Activated naive CD4-positive, alpha-beta T cell treated with anti-CD3 and anti-CD28 coated beads for 36 hours (primary cell): Measurements from ENCODE around the gene SPG7. TPM values are rescaled to one million over a fixed set of nuclear protein-coding genes. Genes with fewer than 3 reads are reported as not detected.

ENCODE experiments used
- CTCF ChIA-PET: fragments of 350-600 bp; sonication (Branson Sonifier 250); formaldehyde crosslinking; loops from one replicate; lab custom pipeline; 2021; ENCODE audit warnings: antibody characterized with exemption; lab: Charles Lee
- DNase-seq: peaks from one replicate; pipeline ENCODE4 v3.0.0-alpha.2; 2020
- H3K27ac Mint-ChIP-seq: one replicate; pipeline ENCODE4 v1.8.0; 2021; ENCODE audit warnings: mild to moderate bottlenecking, mixed read lengths
- H3K27me3 Mint-ChIP-seq: one replicate; pipeline ENCODE4 v1.8.0; 2021; ENCODE audit warnings: low read depth, mixed read lengths
- H3K36me3 Mint-ChIP-seq: one replicate; pipeline ENCODE4 v1.8.0; 2021; ENCODE audit warnings: low read depth, mixed read lengths
- H3K4me1 Mint-ChIP-seq: one replicate; pipeline ENCODE4 v1.8.0; 2021; ENCODE audit warnings: low read depth, mixed read lengths
- H3K4me3 Mint-ChIP-seq: one replicate; pipeline ENCODE4 v1.8.0; 2021; ENCODE audit warnings: mild to moderate bottlenecking, moderate library complexity, mixed read lengths
- H3K9me3 Mint-ChIP-seq: one replicate; pipeline ENCODE4 v1.8.0; 2021; ENCODE audit warnings: mixed read lengths
- intact Hi-C: fragments of 100-400 bp; cut with micrococcal nuclease; formaldehyde crosslinking; loops from one replicate; pipeline ENCODE4 v1.15.1; 2023
- total RNA-seq, 2 experiments: library from RNA; stranded (reverse); gene quantifications; one replicate each; pipeline ENCODE4 v1.2.3, GENCODE V29; 2021

SPG7 gene
- total RNA-seq, 2 experiments from 2014 or later = 62.4 to 67.7 TPM

- Mint-ChIP-seq H3K36me3 (peaks cover 28% of the 10 kb centered on the region), H3K4me3 (no peak overlapping the region), H3K27me3 (no peaks in the 10 kb centered on the region)
Measured at GRCh38 chr16:89523680-89524344, 15.6 kb downstream of the SPG7 start.

DNA sequence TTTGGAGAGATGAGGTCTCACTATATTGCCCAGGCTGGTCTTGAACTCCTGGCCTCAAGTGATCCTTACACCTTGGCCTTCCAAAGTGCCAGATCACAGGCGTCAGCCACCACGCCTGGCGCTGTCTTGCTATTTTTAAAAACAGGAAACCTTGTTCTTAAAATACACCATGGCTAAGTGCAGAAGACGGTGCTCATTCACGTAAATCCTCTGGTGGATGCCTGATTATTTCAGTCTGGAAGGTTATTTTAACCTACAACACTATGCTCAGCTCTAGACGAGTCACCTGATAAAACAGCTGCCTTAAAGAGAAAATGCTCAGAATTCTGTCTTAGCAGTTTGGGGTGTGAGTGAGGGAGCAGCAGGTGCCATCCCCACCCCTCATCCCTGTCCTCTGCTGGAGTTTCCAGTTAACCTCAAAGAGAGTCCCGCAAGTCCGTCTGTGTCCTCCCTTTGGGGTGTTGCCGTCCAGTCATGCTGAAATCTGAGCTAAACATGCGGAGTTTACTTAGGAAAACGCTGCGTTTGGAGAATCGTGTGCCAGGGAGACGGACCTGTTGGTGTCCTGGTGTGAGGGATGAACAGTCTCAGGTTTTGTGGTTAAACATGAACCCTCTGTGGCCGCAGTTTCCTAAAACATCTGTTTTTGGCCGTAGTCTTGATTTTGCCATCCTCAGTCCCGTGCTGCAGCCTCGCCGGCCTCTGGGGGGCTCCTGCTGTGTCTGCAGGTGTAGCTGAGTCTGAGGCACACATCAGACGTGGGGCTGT, 17.1 kb downstream of the SPG7 start:
- no peak overlapping the region for H3K4me3 Mint-ChIP-seq
- no peak overlapping the region for H3K27ac Mint-ChIP-seq
- H3K27me3 Mint-ChIP-seq = no peaks in the 10 kb centered on the region
- DNase-seq = no peak
- intact Hi-C loops = no loop called here
- CTCF ChIA-PET = no interaction called here
- H3K9me3 Mint-ChIP-seq = no peaks in the 10 kb centered on the region
- H3K4me1 Mint-ChIP-seq = no peaks in the 10 kb centered on the region
- peaks cover 29% of the 10 kb centered on the region for H3K36me3 Mint-ChIP-seq

More at GRCh38 chr16:89523680-89524344, 15.6 kb downstream of the SPG7 start:
- CTCF ChIA-PET = interaction anchor here (0.6 kb wide), 1 partner anchor 185 kb away, joined by 3 read pairs; no protein-coding TSS in a partner anchor
- DNase-seq = no peak
- intact Hi-C loops = no loop called here
- Mint-ChIP-seq H3K4me1 (peaks cover 2% of the 10 kb centered on the region), H3K9me3 (no peaks in the 10 kb centered on the region), H3K27ac (no peak overlapping the region)

GRCh38 chr16:89529097-89529496, 20.9 kb downstream of the SPG7 start:
- intact Hi-C loops = no loop called here
- H3K36me3 Mint-ChIP-seq = peaks cover 35% of the 10 kb centered on the region
- H3K4me3 Mint-ChIP-seq = no peak overlapping the region
- H3K27ac Mint-ChIP-seq = no peak overlapping the region
- H3K27me3 Mint-ChIP-seq = no peaks in the 10 kb centered on the region
- no peaks in the 10 kb centered on the region for H3K9me3 Mint-ChIP-seq
- CTCF ChIA-PET = no interaction called here
- no peak for DNase-seq
- peaks cover 7% of the 10 kb centered on the region for H3K4me1 Mint-ChIP-seq

- no peak for DNase-seq
Measured at GRCh38 chr16:89530401-89531381, 22.5 kb downstream of the SPG7 start.

DNA sequence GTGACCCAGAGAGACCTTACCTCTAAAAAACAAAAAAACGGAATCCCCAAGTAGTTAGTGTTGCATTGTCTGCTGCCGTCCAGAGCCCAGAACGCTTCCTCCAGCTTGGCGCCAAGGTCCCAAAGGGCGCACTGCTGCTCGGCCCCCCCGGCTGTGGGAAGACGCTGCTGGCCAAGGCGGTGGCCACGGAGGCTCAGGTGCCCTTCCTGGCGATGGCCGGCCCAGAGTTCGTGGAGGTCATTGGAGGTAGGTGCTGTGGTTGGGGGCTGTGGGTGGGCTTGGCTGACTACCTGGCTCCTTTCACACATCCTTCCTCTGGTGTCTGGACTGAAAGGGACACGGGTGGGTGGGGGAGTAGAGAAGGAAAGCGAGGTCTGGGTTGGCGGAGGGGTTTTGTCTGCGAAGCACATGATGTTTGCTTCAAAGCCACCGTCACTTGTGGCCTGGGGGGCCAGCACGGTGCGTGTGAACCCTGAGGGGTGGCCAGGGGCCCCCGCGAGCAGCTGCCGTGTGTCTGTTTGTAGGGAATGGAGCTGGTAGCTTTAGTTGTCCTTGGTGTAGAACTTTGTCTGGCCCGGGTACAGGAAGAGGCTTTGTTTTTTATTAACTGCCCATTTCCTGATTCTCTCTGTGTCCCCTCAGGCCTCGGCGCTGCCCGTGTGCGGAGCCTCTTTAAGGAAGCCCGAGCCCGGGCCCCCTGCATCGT, 23.8 kb downstream of the SPG7 start:
- intact Hi-C loops = no loop called here
- Mint-ChIP-seq H3K27ac (no peak overlapping the region), H3K27me3 (no peaks in the 10 kb centered on the region), H3K36me3 (peaks cover 35% of the 10 kb centered on the region), H3K9me3 (no peaks in the 10 kb centered on the region), H3K4me1 (peaks cover 21% of the 10 kb centered on the region), H3K4me3 (no peak overlapping the region)
- DNase-seq = no peak
- CTCF ChIA-PET = no interaction called here

More at GRCh38 chr16:89530401-89531381, 22.5 kb downstream of the SPG7 start:
- Mint-ChIP-seq H3K36me3 (peaks cover 42% of the 10 kb centered on the region), H3K27me3 (no peaks in the 10 kb centered on the region), H3K9me3 (no peaks in the 10 kb centered on the region), H3K27ac (no peak overlapping the region), H3K4me3 (no peak overlapping the region), H3K4me1 (peaks cover 21% of the 10 kb centered on the region)
- CTCF ChIA-PET = no interaction called here
- intact Hi-C loops = no loop called here

DNA sequence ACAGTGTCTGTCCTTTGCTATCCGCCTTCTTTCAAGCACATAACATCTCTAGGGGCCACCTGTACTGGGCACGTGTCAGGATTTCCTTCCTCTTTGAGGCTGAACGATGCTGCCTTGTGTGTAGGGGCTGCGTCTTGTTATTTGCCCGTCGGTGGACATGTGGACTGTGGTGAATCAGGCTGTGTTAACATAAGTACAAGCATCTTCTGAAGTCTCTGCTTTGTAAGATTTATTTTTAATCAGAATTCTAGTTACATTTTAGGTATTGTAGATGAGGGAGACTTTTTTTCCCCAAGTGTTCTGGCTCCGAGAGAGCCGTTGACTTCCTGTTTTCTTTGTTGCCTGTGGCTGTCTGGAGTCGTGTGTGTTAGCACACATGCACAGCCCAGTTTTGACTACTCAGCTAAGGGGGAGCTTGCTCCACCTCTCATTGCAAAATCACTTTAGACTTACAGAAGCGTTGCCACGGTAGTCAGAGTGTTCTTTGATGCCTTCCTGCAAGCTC, 26.1 kb downstream of the SPG7 start:
- peaks cover 21% of the 10 kb centered on the region for H3K4me1 Mint-ChIP-seq
- DNase-seq = peak; percentile 26
- H3K27ac Mint-ChIP-seq = peak overlapping the region; percentile 55
- H3K27me3 Mint-ChIP-seq = no peaks in the 10 kb centered on the region
- H3K36me3 Mint-ChIP-seq = peaks cover 23% of the 10 kb centered on the region
- H3K4me3 Mint-ChIP-seq = no peak overlapping the region
- intact Hi-C loops = no loop called here
- no peaks in the 10 kb centered on the region for H3K9me3 Mint-ChIP-seq
- CTCF ChIA-PET = no interaction called here

- Mint-ChIP-seq H3K27ac (no peak overlapping the region), H3K4me1 (peaks cover 21% of the 10 kb centered on the region), H3K4me3 (no peak overlapping the region), H3K9me3 (no peaks in the 10 kb centered on the region), H3K27me3 (no peaks in the 10 kb centered on the region), H3K36me3 (peaks cover 23% of the 10 kb centered on the region)
- CTCF ChIA-PET = no interaction called here
- no peak for DNase-seq
- intact Hi-C loops = no loop called here
Measured at GRCh38 chr16:89536371-89536770, 28.2 kb downstream of the SPG7 start.

- no peak overlapping the region for H3K27ac Mint-ChIP-seq
- CTCF ChIA-PET = interaction anchor here (0.7 to 1.0 kb wide), 2 partner anchors 20 to 26 kb away, joined by 3 to 4 read pairs; no protein-coding TSS in a partner anchor
- H3K9me3 Mint-ChIP-seq = no peaks in the 10 kb centered on the region
- DNase-seq = no peak
- no peak overlapping the region for H3K4me3 Mint-ChIP-seq
- peaks cover 21% of the 10 kb centered on the region for H3K4me1 Mint-ChIP-seq
- H3K27me3 Mint-ChIP-seq = no peaks in the 10 kb centered on the region
- intact Hi-C loops = no loop called here
- peaks cover 19% of the 10 kb centered on the region for H3K36me3 Mint-ChIP-seq
Measured at GRCh38 chr16:89536886-89537548, 28.8 kb downstream of the SPG7 start.

GRCh38 chr16:89537549-89537925, 29.3 kb downstream of the SPG7 start:
- H3K27me3 Mint-ChIP-seq = no peaks in the 10 kb centered on the region
- peaks cover 18% of the 10 kb centered on the region for H3K36me3 Mint-ChIP-seq
- intact Hi-C loops = no loop called here
- no peak overlapping the region for H3K27ac Mint-ChIP-seq
- CTCF ChIA-PET = interaction anchor here (0.7 to 1.0 kb wide), 2 partner anchors 20 to 26 kb away, joined by 3 to 4 read pairs; no protein-coding TSS in a partner anchor
- peaks cover 21% of the 10 kb centered on the region for H3K4me1 Mint-ChIP-seq
- no peaks in the 10 kb centered on the region for H3K9me3 Mint-ChIP-seq
- no peak overlapping the region for H3K4me3 Mint-ChIP-seq
- no peak for DNase-seq

DNA sequence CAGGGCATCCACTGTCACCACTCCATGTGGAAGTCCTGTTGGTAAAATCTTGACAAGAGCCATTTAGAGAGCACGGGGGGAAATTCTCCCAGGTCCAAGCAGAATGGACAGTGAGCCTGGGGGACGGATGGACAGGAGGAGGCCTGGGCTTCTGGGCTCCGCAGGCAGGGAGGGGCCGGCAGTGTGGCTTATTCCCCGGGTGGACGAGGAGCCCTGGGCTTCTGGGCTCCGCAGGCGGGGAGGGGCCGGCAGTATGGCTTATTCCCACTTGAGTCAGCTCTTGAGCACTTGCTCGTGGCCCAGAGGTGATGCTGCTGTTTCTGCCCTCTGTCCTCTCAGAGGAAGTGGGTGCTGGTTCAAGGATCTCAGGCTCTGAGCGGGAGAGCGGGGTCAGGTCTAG, 30.1 kb downstream of the SPG7 start:
- Mint-ChIP-seq H3K27me3 (no peaks in the 10 kb centered on the region), H3K4me1 (peaks cover 21% of the 10 kb centered on the region), H3K36me3 (peaks cover 19% of the 10 kb centered on the region), H3K4me3 (no peak overlapping the region), H3K9me3 (no peaks in the 10 kb centered on the region), H3K27ac (no peak overlapping the region)
- no peak for DNase-seq
- CTCF ChIA-PET = interaction anchor here (1.0 kb wide), 1 partner anchor 19 kb away, joined by 4 read pairs; no protein-coding TSS in a partner anchor
- intact Hi-C loops = no loop called here

DNA sequence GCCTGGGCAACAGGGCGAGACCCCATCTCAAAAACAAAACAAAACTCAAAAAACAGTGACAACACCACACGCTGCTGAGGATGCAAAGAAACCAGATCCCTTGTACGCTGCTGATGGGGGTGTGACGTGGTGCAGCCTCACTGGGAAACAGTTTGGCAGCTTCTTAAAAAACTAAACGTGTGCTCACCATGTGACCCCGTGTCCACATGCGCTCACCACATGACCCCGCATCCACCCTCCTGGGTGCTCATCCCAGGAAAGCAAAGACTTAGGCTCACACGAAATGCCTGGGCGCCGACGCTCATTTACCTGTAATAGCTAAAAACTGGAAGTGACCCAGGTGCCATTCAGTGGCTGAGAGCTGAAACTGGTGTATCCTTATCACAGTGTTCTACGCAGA, 32.4 kb downstream of the SPG7 start:
- Mint-ChIP-seq H3K4me1 (peaks cover under 1% of the 10 kb centered on the region), H3K27me3 (no peaks in the 10 kb centered on the region), H3K36me3 (peaks cover 7% of the 10 kb centered on the region), H3K27ac (no peak overlapping the region), H3K4me3 (no peak overlapping the region), H3K9me3 (no peaks in the 10 kb centered on the region)
- CTCF ChIA-PET = interaction anchor here (0.6 kb wide), 1 partner anchor 35 kb away, joined by 3 read pairs; no protein-coding TSS in a partner anchor
- no peak for DNase-seq
- intact Hi-C loops = no loop called here
